HepG2 (cell line): ENCODE measurements around the gene CDC42EP5. TPM values are rescaled to one million over a fixed set of nuclear protein-coding genes. Genes with fewer than 3 reads are reported as not detected.

ENCODE experiments used
- ARNT ChIP-seq: fragments of 450-650 bp; IDR thresholded peaks from 2 replicates; pipeline ENCODE4 v1.6.1; 2017
- ATM ChIP-seq: fragments of 450-650 bp; IDR thresholded peaks from 2 replicates; pipeline ENCODE4 v1.7.1; 2017; ENCODE audit warnings: mild to moderate bottlenecking, borderline replicate concordance
- CEBPG ChIP-seq: IDR thresholded peaks from 2 replicates; pipeline ENCODE4 v1.6.1; 2016
- HMG20A ChIP-seq: IDR thresholded peaks from 2 replicates; pipeline ENCODE4 v1.6.1; 2016; ENCODE audit warnings: borderline replicate concordance
- HNRNPK ChIP-seq: fragments of 200-400 bp; formaldehyde crosslinking; IDR thresholded peaks from 2 replicates; pipeline ENCODE4 v1.6.1; 2018; ENCODE audit warnings: low read length, low read depth, moderate library complexity, mild to moderate bottlenecking; ENCODE audit not compliant: poor library complexity, severe bottlenecking
- HNRNPUL1 ChIP-seq: fragments of 200-400 bp; formaldehyde crosslinking; IDR thresholded peaks from 2 replicates; pipeline ENCODE4 v1.6.1; 2017; ENCODE audit warnings: low read depth, mild to moderate bottlenecking, low read length, moderate library complexity
- KDM2A ChIP-seq: sonication (generic); formaldehyde crosslinking; IDR thresholded peaks from 2 replicates; pipeline ENCODE4 v1.4.0; 2020; ENCODE audit warnings: low read depth, missing genetic modification reagents, borderline replicate concordance
- MLXIP ChIP-seq: sonication (generic); formaldehyde crosslinking; IDR thresholded peaks from 2 replicates; pipeline ENCODE4 v1.9.0; 2021; ENCODE audit warnings: missing genetic modification reagents, borderline replicate concordance
- MTA3 ChIP-seq: sonication (generic); formaldehyde crosslinking; IDR thresholded peaks from 2 replicates; pipeline ENCODE4 v1.4.0; 2020; ENCODE audit warnings: missing genetic modification reagents
- MXD4 ChIP-seq: IDR thresholded peaks from 2 replicates; pipeline ENCODE4 v1.6.1; 2016; ENCODE audit warnings: mild to moderate bottlenecking, missing biosample characterization, missing genetic modification reagents
- PHF8 ChIP-seq: sonication (generic); formaldehyde crosslinking; IDR thresholded peaks from 2 replicates; pipeline ENCODE4 v1.5.0; 2020; ENCODE audit warnings: missing genetic modification reagents
- POGZ ChIP-seq: sonication (generic); formaldehyde crosslinking; IDR thresholded peaks from 2 replicates; pipeline ENCODE4 v1.4.0; 2020; ENCODE audit warnings: mild to moderate bottlenecking, missing genetic modification reagents
- RNF2 ChIP-seq: fragments of 450-650 bp; conservative IDR thresholded peaks from 2 replicates; pipeline ENCODE4 v1.6.1; 2016; ENCODE audit warnings: low read depth
- SP2 ChIP-seq: sonication (generic); formaldehyde crosslinking; IDR thresholded peaks from 2 replicates; pipeline ENCODE4 v1.5.1; 2020; ENCODE audit warnings: mild to moderate bottlenecking, missing genetic modification reagents
- ZHX1 ChIP-seq: sonication (generic); formaldehyde crosslinking; IDR thresholded peaks from 2 replicates; pipeline ENCODE4 v1.8.1; 2022; ENCODE audit warnings: low read depth, mild to moderate bottlenecking, missing genetic modification reagents
- ZUFSP ChIP-seq: sonication (generic); formaldehyde crosslinking; IDR thresholded peaks from 2 replicates; pipeline ENCODE4 v1.9.0; 2021; ENCODE audit warnings: missing genetic modification reagents, mild to moderate bottlenecking, borderline replicate concordance
- polyA plus RNA-seq, 8 experiments: library from polyadenylated mRNA; depleted of rRNA in 3 of 8; stranded (reverse) in 7 of 8; unstranded in 1 of 8; fragments of >200 nt; fragmentation: Illumina TruSeq in 4 of 8; extraction: Trizol in 4 of 8; gene quantifications; 2 replicates each; pipeline versions ENCODE4 v1.2.1 to v1.2.3, GENCODE V29; 2011 to 2016; ENCODE audit warnings: low read depth in 4 of 8, missing spikeins in 1 of 8, mixed read lengths in 1 of 8; ENCODE audit not compliant: insufficient read depth in 1 of 8
- total RNA-seq, 5 experiments: library from RNA; depleted of rRNA; stranded (reverse); fragments of >200 nt; fragmentation: Illumina TruSeq; extraction: Trizol; gene quantifications; 2 replicates each; pipeline ENCODE4 v1.2.3, GENCODE V29; 2016; ENCODE audit warnings: low read depth in 1 of 5
- TF ChIP-seq, protein P1 (sequence below): sonication (generic); formaldehyde crosslinking; IDR thresholded peaks from 2 replicates; pipeline ENCODE4 v1.5.1; 2020; ENCODE audit warnings: missing genetic modification reagents, mild to moderate bottlenecking, borderline replicate concordance
- TF ChIP-seq, protein P2 (sequence below): sonication (generic); formaldehyde crosslinking; IDR thresholded peaks from 2 replicates; pipeline ENCODE4 v1.4.0; 2020; ENCODE audit warnings: mild to moderate bottlenecking, missing genetic modification reagents

The CDC42EP5 gene
- total and polyA plus RNA-seq, 2 of the 13 experiments (the other 11 are each of a cell fraction or from before 2014, with no cell fraction given) = 0.41 to 1.6 TPM

DNA sequence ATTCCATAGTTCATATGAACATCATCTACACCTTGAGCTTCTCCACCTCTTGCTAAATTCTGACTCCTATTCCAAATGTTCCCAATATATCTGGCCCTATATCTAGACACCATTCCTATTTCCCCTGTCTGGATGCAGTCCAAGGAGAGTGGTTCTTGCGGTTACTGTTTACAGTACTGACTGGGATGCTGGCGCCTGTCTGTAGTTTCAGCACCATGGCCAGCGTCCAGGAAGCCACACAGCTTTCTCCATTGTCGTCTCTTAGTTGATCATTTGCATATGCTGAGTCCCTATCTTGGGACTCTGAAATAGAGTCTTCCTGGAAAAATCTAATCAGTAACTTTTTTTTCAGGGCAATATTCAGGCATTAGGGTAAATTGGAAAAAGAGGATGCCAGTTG lies 44.4 kb upstream of the CDC42EP5 start (continued):
- TF ChIP-seq HNRNPUL1 (no peak), MLXIP (peak; percentile 74; the same call in 1 of the 2 replicates), PHF8 (CRISPR knock-in tag) (no peak), RNF2 (no peak), CEBPG (CRISPR knock-in tag) (no peak), SP2 (CRISPR knock-in tag) (no peak), MTA3 (CRISPR knock-in tag) (no peak), ZUFSP (CRISPR knock-in tag) (no peak), ARNT (no peak), ATM (no peak), POGZ (no peak), HNRNPK (no peak), KDM2A (no peak), HMG20A (CRISPR knock-in tag) (no peak), ZHX1 (no peak), MXD4 (CRISPR knock-in tag) (0 out of 2 replicates have a peak, but pooled peaks have one; percentile 37)
- TF ChIP-seq, protein P1, sequence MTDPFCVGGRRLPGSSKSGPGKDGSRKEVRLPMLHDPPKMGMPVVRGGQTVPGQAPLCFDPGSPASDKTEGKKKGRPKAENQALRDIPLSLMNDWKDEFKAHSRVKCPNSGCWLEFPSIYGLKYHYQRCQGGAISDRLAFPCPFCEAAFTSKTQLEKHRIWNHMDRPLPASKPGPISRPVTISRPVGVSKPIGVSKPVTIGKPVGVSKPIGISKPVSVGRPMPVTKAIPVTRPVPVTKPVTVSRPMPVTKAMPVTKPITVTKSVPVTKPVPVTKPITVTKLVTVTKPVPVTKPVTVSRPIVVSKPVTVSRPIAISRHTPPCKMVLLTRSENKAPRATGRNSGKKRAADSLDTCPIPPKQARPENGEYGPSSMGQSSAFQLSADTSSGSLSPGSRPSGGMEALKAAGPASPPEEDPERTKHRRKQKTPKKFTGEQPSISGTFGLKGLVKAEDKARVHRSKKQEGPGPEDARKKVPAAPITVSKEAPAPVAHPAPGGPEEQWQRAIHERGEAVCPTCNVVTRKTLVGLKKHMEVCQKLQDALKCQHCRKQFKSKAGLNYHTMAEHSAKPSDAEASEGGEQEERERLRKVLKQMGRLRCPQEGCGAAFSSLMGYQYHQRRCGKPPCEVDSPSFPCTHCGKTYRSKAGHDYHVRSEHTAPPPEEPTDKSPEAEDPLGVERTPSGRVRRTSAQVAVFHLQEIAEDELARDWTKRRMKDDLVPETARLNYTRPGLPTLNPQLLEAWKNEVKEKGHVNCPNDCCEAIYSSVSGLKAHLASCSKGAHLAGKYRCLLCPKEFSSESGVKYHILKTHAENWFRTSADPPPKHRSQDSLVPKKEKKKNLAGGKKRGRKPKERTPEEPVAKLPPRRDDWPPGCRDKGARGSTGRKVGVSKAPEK = no peak
- TF ChIP-seq, protein P2, sequence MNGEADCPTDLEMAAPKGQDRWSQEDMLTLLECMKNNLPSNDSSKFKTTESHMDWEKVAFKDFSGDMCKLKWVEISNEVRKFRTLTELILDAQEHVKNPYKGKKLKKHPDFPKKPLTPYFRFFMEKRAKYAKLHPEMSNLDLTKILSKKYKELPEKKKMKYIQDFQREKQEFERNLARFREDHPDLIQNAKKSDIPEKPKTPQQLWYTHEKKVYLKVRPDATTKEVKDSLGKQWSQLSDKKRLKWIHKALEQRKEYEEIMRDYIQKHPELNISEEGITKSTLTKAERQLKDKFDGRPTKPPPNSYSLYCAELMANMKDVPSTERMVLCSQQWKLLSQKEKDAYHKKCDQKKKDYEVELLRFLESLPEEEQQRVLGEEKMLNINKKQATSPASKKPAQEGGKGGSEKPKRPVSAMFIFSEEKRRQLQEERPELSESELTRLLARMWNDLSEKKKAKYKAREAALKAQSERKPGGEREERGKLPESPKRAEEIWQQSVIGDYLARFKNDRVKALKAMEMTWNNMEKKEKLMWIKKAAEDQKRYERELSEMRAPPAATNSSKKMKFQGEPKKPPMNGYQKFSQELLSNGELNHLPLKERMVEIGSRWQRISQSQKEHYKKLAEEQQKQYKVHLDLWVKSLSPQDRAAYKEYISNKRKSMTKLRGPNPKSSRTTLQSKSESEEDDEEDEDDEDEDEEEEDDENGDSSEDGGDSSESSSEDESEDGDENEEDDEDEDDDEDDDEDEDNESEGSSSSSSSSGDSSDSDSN (CRISPR knock-in tag) = no peak
